ENCODE results near the gene HBB. TPM values are rescaled to one million over a fixed set of nuclear protein-coding genes. Genes with fewer than 3 reads are reported as not detected.

Gene HBB
- total RNA-seq, 1 donor from 2014 or later = not detected

DNA sequence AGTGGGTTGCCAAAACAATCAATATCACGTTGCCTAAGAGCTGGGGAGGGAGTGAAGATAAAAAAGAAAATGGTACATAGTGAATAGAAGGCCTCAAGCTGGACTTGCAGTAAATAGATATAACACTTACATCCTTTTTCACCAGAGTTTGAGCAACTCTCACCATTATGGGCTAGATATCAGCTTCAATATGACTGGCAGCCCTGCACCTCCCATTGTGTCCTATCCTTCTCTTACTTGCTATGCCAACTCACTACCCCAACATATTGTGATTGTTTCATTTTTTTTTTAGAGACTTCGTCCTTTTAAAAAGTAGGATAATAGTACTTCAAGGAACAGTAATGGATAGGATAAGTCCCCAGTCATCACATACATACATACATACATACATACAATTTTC is 15.3 kb upstream of the HBB start:
- DNase-seq (ENCODE audit: low spot score) = no peak
- H3K4me1 Mint-ChIP-seq (ENCODE audit: low read depth) = no peaks in the 10 kb centered on the region
- no peak overlapping the region for H3K27ac Mint-ChIP-seq (ENCODE audit: unreplicated experiment)
- peaks cover 43% of the 10 kb centered on the region for H3K27me3 Mint-ChIP-seq (ENCODE audit: low read depth)
- no peaks in the 10 kb centered on the region for H3K9me3 Mint-ChIP-seq (ENCODE audit: low read depth)
- H3K36me3 Mint-ChIP-seq (ENCODE audit: low read depth) = no peaks in the 10 kb centered on the region
- no peak overlapping the region for H3K4me3 Mint-ChIP-seq (ENCODE audit: unreplicated experiment)
- no peak for TF ChIP-seq CTCF (IDR thresholded peaks at IDR 0.05)

DNA sequence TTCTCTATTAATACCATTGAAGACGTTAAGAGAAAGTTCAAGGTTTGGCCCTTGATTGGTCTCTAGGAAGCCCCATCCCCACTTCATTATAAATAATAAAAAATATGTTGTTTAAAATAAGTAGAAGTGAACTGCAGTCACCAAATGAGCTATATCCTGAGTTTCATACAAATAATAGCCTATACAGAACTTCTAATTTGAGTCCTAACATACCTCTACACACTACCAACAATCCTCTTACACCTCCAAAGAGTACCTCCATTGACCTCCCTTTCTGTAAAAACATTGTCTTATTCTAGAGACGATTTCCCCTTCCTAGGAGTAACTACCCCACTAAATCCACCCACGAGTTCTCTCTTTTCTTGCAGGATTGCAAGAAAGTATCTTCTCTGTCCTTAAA is 14.6 kb upstream of the HBB start:
- Mint-ChIP-seq H3K27ac (ENCODE audit: unreplicated experiment) (no peak overlapping the region), H3K36me3 (ENCODE audit: low read depth) (no peaks in the 10 kb centered on the region), H3K4me1 (ENCODE audit: low read depth) (no peaks in the 10 kb centered on the region), H3K9me3 (ENCODE audit: low read depth) (no peaks in the 10 kb centered on the region), H3K27me3 (ENCODE audit: low read depth) (peaks cover 43% of the 10 kb centered on the region), H3K4me3 (ENCODE audit: unreplicated experiment) (no peak overlapping the region)
- DNase-seq (ENCODE audit: low spot score) = no peak
- no peak for TF ChIP-seq CTCF (IDR thresholded peaks at IDR 0.05)

- peaks cover 45% of the 10 kb centered on the region for H3K27me3 Mint-ChIP-seq (ENCODE audit: low read depth)
- no peaks in the 10 kb centered on the region for H3K4me1 Mint-ChIP-seq (ENCODE audit: low read depth)
- H3K9me3 Mint-ChIP-seq (ENCODE audit: low read depth) = no peaks in the 10 kb centered on the region
- DNase-seq (ENCODE audit: low spot score) = no peak
- H3K4me3 Mint-ChIP-seq (ENCODE audit: unreplicated experiment) = no peak overlapping the region
- H3K36me3 Mint-ChIP-seq (ENCODE audit: low read depth) = no peaks in the 10 kb centered on the region
- H3K27ac Mint-ChIP-seq (ENCODE audit: unreplicated experiment) = no peak overlapping the region
- no peak for TF ChIP-seq CTCF (IDR thresholded peaks at IDR 0.05)
Observed at GRCh38 chr11:5240458-5240857, 13.6 kb upstream of the HBB start.

GRCh38 chr11:5240056-5240455 is 13.2 kb upstream of the HBB start:
- DNase-seq (ENCODE audit: low spot score) = no peak
- Mint-ChIP-seq H3K9me3 (ENCODE audit: low read depth) (no peaks in the 10 kb centered on the region), H3K27ac (ENCODE audit: unreplicated experiment) (no peak overlapping the region)

DNA sequence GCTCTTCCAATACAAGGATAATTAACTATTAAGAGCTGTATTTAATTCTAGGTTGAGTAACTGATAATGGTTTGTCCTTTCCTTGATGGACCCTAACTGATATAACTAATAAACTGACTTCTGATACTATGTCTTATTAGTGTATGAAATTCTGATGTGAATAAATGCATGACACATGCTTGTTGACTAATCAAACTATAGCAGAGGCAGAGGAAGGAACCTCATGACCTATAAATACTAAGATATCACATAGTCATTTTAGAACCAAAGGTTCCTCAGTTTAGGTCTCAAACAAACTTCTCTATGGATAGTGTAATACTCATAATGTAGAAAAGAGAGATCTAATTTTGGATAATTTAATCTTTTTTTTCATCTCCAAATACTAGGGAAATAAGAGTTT is 12.2 kb upstream of the HBB start:
- peaks cover 49% of the 10 kb centered on the region for H3K27me3 Mint-ChIP-seq (ENCODE audit: low read depth)

More at GRCh38 chr11:5240056-5240455, 13.2 kb upstream of the HBB start:
- TF ChIP-seq CTCF (IDR thresholded peaks at IDR 0.05) = no peak
- peaks cover 48% of the 10 kb centered on the region for H3K27me3 Mint-ChIP-seq (ENCODE audit: low read depth)
- H3K4me1 Mint-ChIP-seq (ENCODE audit: low read depth) = no peaks in the 10 kb centered on the region
- H3K36me3 Mint-ChIP-seq (ENCODE audit: low read depth) = no peaks in the 10 kb centered on the region
- no peak overlapping the region for H3K4me3 Mint-ChIP-seq (ENCODE audit: unreplicated experiment)

More for the DNA sequence above, 12.2 kb upstream of the HBB start:
- no peaks in the 10 kb centered on the region for H3K4me1 Mint-ChIP-seq (ENCODE audit: low read depth)
- H3K4me3 Mint-ChIP-seq (ENCODE audit: unreplicated experiment) = no peak overlapping the region
- no peak for TF ChIP-seq CTCF (IDR thresholded peaks at IDR 0.05)
- H3K27ac Mint-ChIP-seq (ENCODE audit: unreplicated experiment) = no peak overlapping the region
- no peaks in the 10 kb centered on the region for H3K36me3 Mint-ChIP-seq (ENCODE audit: low read depth)
- H3K9me3 Mint-ChIP-seq (ENCODE audit: low read depth) = no peaks in the 10 kb centered on the region
- no peak for DNase-seq (ENCODE audit: low spot score)

All from chondrocyte (in vitro differentiated cells).